ENCODE measurements around the gene LMTK2.

LMTK2 gene

GRCh38 chr7:98090116-98090515 lies 16.5 kb upstream of the LMTK2 start:
- peaks cover 9% of the 10 kb centered on the region for H3K27me3 Mint-ChIP-seq (ENCODE audit: low read depth, poor library complexity)
- no peak overlapping the region for H3K4me3 Mint-ChIP-seq
- no peaks in the 10 kb centered on the region for H3K4me1 Mint-ChIP-seq
- peaks cover 18% of the 10 kb centered on the region for H3K9me3 Mint-ChIP-seq
- H3K36me3 Mint-ChIP-seq (ENCODE audit: low read depth): no peaks in the 10 kb centered on the region
- DNase-seq: no peak
- TF ChIP-seq, protein P1, sequence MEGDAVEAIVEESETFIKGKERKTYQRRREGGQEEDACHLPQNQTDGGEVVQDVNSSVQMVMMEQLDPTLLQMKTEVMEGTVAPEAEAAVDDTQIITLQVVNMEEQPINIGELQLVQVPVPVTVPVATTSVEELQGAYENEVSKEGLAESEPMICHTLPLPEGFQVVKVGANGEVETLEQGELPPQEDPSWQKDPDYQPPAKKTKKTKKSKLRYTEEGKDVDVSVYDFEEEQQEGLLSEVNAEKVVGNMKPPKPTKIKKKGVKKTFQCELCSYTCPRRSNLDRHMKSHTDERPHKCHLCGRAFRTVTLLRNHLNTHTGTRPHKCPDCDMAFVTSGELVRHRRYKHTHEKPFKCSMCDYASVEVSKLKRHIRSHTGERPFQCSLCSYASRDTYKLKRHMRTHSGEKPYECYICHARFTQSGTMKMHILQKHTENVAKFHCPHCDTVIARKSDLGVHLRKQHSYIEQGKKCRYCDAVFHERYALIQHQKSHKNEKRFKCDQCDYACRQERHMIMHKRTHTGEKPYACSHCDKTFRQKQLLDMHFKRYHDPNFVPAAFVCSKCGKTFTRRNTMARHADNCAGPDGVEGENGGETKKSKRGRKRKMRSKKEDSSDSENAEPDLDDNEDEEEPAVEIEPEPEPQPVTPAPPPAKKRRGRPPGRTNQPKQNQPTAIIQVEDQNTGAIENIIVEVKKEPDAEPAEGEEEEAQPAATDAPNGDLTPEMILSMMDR (IDR thresholded peaks at IDR 0.05): no peak
- H3K27ac Mint-ChIP-seq: no peak overlapping the region

GRCh38 chr7:98091061-98091460 lies 15.6 kb upstream of the LMTK2 start:
- TF ChIP-seq, protein P1 (IDR thresholded peaks at IDR 0.05): no peak
- H3K4me3 Mint-ChIP-seq: no peak overlapping the region
- peaks cover 10% of the 10 kb centered on the region for H3K27me3 Mint-ChIP-seq (ENCODE audit: low read depth, poor library complexity)
- peaks cover 25% of the 10 kb centered on the region for H3K9me3 Mint-ChIP-seq
- no peak for DNase-seq
- no peaks in the 10 kb centered on the region for H3K36me3 Mint-ChIP-seq (ENCODE audit: low read depth)
- H3K4me1 Mint-ChIP-seq: no peaks in the 10 kb centered on the region
- H3K27ac Mint-ChIP-seq: no peak overlapping the region

DNA sequence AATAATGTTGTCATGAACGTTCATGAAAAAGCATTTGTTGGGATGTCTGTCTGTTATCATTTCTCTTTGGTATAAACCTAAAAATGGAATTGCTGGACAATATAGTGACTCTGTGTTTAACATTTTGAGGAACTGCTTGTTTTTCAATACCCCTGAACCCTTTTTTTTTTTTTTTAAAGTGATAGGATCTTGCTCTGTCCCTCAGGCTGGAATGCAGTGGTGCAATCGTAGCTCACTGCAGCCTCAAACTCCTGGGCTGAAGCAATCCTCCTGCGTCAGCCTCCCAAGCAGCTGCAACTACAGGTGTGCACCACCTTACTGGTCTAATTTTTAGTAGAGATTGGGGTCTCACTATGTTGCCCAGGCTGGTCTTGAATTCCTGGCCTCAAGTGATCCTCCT lies 15.1 kb upstream of the LMTK2 start:
- Mint-ChIP-seq H3K27ac (no peak overlapping the region), H3K9me3 (peaks cover 30% of the 10 kb centered on the region), H3K36me3 (ENCODE audit: low read depth) (no peaks in the 10 kb centered on the region), H3K27me3 (ENCODE audit: low read depth, poor library complexity) (peaks cover 8% of the 10 kb centered on the region), H3K4me3 (no peak overlapping the region), H3K4me1 (no peaks in the 10 kb centered on the region)
- TF ChIP-seq, protein P1 (IDR thresholded peaks at IDR 0.05): no peak
- DNase-seq: no peak

DNA sequence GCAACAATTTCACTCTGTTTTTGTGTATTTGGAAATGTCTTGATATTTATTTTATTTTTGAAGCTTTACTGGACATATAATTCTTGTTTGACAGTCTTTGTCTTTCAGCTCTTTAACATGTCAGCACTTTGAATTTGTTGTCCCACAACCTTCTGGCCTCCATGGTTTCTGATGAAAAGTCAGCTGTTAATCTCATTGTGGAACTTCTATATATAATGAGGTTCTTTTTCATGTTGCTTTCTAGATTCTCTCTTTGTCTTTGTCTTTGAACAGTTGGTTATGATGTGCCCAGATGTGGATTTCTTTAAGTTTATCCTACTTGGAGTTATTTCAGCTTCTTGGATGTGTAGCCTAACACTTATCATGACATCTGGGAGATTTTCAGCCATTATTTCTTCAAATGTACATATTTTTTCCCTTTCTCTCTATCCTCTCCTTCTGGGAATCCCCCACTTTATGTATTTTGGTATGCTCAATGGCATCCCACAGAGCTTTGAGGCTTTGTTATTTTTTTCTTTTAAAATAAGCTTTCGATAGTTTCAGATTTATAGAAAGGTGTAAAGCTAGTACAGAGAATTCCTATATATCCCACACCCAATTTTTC lies 9.5 kb upstream of the LMTK2 start:
- TF ChIP-seq, protein P1 (IDR thresholded peaks at IDR 0.05): no peak
- no peak overlapping the region for H3K4me3 Mint-ChIP-seq
- H3K9me3 Mint-ChIP-seq: peaks cover 78% of the 10 kb centered on the region
- H3K4me1 Mint-ChIP-seq: no peaks in the 10 kb centered on the region
- no peak overlapping the region for H3K27ac Mint-ChIP-seq
- H3K36me3 Mint-ChIP-seq (ENCODE audit: low read depth): peaks cover 6% of the 10 kb centered on the region
- no peak for DNase-seq
- peaks cover 6% of the 10 kb centered on the region for H3K27me3 Mint-ChIP-seq (ENCODE audit: low read depth, poor library complexity)

DNA sequence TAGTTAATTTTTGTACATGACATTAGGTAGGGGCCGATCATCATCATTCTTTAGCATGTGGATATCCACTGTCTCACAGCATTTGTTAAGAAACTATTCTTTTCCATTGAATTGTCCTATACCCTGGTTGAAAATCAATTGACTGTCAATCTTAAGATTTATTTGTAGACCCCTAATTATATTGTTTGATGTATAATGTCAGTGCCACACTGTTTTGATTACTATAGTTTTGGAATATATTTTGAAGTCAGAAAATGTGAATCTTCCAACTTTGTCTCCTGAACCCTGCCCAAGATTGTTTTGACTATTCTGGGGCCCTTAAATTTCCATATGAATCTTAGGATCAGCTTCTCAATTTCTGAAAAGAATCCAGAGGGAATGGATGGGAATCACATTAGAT lies 6.6 kb upstream of the LMTK2 start:
- Mint-ChIP-seq H3K4me1 (no peaks in the 10 kb centered on the region), H3K9me3 (peaks cover 70% of the 10 kb centered on the region), H3K36me3 (ENCODE audit: low read depth) (peaks cover 6% of the 10 kb centered on the region), H3K4me3 (no peak overlapping the region), H3K27me3 (ENCODE audit: low read depth, poor library complexity) (peaks cover 14% of the 10 kb centered on the region), H3K27ac (no peak overlapping the region)
- TF ChIP-seq, protein P1 (IDR thresholded peaks at IDR 0.05): no peak
- no peak for DNase-seq

DNA sequence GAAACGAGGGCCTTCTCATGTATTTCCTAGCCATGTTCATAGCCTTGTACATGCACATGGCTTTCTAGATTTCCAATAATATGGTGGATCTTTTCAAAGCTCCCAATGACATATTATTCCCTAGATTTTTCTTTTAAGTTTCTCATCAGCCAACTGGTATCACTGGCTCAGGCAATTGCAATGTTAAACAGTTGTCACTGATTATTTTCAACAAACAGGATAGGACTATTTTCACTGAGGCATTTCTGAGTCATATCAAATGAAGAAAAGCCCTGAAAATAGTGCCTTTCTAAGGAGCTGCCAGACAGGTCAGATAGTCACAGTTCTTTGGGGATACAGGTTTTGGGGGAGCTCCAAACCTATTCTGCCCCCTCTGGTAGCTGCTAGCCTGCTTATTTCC lies 4.5 kb upstream of the LMTK2 start:
- Mint-ChIP-seq H3K4me1 (peaks cover 4% of the 10 kb centered on the region), H3K27ac (no peak overlapping the region), H3K4me3 (no peak overlapping the region), H3K9me3 (peaks cover 52% of the 10 kb centered on the region), H3K36me3 (ENCODE audit: low read depth) (peaks cover 6% of the 10 kb centered on the region), H3K27me3 (ENCODE audit: low read depth, poor library complexity) (peaks cover 10% of the 10 kb centered on the region)
- TF ChIP-seq, protein P1 (IDR thresholded peaks at IDR 0.05): no peak
- DNase-seq: no peak
